ENCODE data around the gene P3H2. TPM values are rescaled to one million over a fixed set of nuclear protein-coding genes. Genes with fewer than 3 reads are reported as not detected.
A peak's percentile ranks its signal among the peaks of the same experiment; 100 is the strongest.
"Not testable (repeated sequence)": the region's sequence is repeated elsewhere in the genome, so short reads cannot be mapped to it uniquely, and the experiment has no call there.

P3H2 gene, protein sequence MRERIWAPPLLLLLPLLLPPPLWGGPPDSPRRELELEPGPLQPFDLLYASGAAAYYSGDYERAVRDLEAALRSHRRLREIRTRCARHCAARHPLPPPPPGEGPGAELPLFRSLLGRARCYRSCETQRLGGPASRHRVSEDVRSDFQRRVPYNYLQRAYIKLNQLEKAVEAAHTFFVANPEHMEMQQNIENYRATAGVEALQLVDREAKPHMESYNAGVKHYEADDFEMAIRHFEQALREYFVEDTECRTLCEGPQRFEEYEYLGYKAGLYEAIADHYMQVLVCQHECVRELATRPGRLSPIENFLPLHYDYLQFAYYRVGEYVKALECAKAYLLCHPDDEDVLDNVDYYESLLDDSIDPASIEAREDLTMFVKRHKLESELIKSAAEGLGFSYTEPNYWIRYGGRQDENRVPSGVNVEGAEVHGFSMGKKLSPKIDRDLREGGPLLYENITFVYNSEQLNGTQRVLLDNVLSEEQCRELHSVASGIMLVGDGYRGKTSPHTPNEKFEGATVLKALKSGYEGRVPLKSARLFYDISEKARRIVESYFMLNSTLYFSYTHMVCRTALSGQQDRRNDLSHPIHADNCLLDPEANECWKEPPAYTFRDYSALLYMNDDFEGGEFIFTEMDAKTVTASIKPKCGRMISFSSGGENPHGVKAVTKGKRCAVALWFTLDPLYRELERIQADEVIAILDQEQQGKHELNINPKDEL
- 7.8 and 7.9 TPM in 2 replicates for total RNA-seq (2014; rRNA removed)
- 7.9 TPM for polyA plus RNA-seq (2012)

GRCh38 chr3:190120269-190121060, at the start of gene P3H2:
Gene P3H2 (minus strand): TSS chr3:190120897. CDS start chr3:190120731, 166 bp downstream.
- DNase-seq (ENCODE audit: low read depth), result peak; percentile 89

DNA sequence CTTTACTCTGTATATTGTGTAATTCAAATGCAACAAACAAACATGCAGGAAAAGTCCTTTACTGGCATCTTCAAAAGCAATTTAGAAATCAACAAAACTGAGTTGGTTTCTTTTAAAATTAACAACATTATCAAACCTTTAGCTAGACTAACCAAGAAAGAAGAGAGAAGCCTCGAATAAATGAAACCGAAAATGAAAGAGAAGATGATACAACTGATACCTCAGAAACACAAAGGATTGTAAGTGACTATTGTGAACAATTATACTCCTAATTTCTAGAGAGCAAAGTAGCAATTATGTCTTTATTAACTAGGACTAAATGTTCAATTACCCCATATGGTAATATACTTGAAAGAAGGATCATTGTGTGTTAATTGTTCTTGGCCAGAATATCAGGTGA, 49.2 kb upstream of the P3H2 start:
- no peak for DNase-seq (ENCODE audit: low read depth)

DNA sequence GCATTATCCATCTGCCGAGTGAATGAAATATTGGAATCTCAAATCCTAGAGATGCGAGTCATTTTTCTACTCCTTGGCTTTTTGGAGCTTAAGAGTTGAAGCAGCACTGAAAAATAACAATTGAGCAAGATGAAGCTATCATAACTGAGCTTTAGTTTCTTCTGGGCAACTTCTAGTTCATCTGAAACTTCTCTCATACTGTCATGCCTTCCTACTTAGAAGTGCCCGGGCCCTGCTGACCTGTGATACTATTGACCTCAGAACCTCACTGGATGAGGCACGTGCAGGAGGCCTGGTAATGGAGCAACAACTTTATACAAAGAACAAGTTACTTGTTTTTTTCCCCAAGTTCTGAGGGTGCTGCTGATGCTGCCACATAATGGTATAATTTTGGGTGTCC, 48.5 kb upstream of the P3H2 start:
- DNase-seq (ENCODE audit: low read depth), result peak; percentile 31

- no peak for DNase-seq (ENCODE audit: low read depth)
These were observed 47.4 kb upstream of the P3H2 start for GRCh38 chr3:190167936-190168680.

DNA sequence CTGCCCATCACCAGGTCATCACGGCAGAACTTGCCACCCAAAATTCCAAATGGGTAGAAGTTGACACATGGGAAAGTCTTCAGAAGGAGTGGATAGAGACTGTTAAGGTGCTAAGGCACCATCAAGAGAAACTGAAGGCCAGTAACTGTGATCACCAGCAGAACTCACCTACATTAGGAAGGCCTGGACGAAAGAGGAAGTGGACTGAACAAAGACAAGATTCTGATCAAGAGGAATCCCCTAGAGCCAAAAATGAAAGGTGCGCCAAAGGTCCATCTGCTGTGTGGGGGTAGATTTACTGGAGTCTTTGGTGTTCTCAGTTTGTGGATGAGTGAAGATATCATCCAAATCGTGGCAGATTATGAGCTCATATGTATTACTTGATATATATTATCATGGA, 46.3 kb upstream of the P3H2 start:
- no peak for DNase-seq (ENCODE audit: low read depth)

- no peak for DNase-seq (ENCODE audit: low read depth)
These were observed 44.6 kb upstream of the P3H2 start for GRCh38 chr3:190165253-190165652.

- not testable (repeated sequence) for DNase-seq (ENCODE audit: low read depth)
These were observed 41.3 kb upstream of the P3H2 start for GRCh38 chr3:190162013-190162412.

- DNase-seq (ENCODE audit: low read depth), result no peak
These were observed 39.3 kb upstream of the P3H2 start for GRCh38 chr3:190159902-190160435.

DNA sequence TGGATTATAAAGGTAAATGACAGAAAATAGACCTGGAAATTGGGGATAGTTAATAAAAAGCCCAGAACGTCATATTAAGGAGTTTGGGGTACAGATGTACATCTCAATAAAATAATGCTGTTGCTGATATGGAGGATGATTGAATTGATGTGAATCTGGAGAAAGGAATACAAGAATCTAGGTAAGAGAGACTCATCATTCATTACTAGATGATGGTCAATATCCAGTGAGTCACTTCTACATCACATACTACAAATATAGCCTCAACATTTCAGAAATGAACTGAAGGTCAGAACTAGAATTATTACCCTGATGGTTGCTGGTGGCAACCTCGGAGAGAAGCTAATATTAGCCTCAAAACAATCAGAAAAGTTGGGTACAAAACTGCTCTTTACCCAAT, 37.6 kb upstream of the P3H2 start:
- DNase-seq (ENCODE audit: low read depth), result no peak

DNA sequence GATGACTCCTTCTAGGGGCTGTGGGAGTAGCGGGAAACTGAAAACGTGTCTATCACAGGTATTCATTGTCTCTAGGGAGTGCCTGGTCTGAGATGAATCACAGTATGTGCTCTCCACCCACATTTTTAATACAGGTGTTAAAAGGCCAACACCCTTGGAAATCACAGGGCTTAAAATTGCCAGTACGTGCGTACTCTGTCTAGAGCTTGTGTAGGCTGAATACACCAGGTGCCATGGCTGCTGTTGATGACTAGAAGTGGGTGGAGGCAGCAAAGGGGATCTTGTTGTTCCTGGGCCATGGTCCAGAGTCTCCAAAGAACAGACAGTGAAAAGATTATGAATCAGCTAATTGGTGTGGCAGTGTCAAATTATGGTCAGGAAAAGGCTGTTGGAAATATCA, 35.1 kb upstream of the P3H2 start:
- peak; percentile 45 for DNase-seq (ENCODE audit: low read depth)

DNA sequence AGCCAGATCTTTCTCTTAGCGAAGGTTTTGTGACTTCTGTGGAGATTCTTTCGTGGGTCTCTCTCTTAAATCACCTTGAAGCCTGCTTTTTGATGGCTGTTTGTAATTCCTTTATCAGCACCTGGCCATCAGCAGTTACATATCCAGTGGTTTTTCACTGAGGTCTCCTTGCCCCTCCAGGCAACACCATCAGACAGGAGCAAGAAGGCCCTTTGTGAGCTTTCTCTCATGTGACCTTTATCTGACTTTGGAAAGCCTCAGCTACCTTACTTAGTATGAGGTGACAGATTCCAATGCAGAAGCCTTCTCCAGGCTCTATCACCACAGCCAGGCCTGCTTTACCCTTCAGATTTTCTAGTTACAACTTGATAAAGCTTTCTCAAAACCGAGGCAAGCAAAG, 30.0 kb upstream of the P3H2 start:
- DNase-seq (ENCODE audit: low read depth), result no peak

- not testable (repeated sequence) for DNase-seq (ENCODE audit: low read depth)
These were observed 29.3 kb upstream of the P3H2 start for GRCh38 chr3:190149830-190150619.

- not testable (repeated sequence) for DNase-seq (ENCODE audit: low read depth)
These were observed 24.1 kb upstream of the P3H2 start for GRCh38 chr3:190144793-190145192.

DNA sequence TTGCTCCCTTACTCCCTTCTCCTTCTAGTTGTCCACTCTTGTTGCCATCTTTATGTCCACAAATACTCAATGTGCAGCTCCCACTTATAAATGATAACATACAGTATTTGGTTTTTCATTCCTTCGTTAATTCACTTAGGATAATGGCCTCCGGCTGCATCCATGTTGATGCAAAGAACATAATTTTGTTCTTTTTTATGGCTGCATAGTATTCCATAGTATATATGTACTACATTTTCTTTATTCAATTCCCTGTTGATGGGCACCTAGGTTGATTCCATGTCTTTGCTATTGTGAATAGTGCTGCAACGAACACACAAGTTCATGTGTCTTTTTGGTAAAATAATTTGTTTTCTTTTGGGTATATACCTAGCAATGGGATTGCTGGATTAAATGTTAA, 21.3 kb upstream of the P3H2 start:
- DNase-seq (ENCODE audit: low read depth), result no peak

DNA sequence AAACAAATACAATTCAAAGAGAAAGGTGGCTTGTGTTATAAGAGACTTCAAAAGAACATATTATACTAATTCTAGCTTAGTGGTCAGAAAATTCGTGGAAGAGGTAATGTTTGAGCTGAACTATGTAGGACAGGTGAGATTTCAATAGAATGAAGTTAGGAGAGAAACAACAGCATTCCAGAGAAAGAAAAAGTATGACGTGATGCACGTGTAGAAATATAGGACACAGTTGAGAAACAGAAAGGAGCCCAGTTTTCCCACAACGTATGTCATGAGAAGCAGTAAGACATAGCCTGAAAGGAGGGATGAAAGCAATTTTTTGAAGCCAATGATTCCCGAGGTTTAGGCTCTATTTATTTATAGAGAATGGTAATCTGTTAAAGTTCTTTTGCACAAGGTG, 18.7 kb upstream of the P3H2 start:
- no peak for DNase-seq (ENCODE audit: low read depth)

GRCh38 chr3:190132371-190132770, 11.7 kb upstream of the P3H2 start:
- DNase-seq (ENCODE audit: low read depth), result peak; percentile 10

DNA sequence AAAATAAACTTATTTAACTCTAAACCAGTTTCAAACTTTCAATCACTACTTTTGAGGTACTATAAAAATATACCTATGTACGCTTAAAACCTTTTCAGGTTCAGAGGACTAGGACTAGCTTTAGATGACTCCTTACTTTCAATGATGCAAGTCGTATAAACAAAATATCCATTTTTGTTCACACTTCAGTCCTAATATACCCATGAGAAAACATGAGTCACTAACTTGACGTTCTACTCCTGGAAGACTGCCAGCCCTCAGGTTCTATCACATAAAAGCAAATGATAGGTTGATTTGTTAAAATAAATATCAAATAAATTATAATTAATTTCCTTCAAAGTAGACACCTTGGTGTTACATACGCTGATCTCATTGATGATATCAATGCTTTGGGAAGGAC, 10.6 kb upstream of the P3H2 start:
- peak; percentile 63 for DNase-seq (ENCODE audit: low read depth)

DNA sequence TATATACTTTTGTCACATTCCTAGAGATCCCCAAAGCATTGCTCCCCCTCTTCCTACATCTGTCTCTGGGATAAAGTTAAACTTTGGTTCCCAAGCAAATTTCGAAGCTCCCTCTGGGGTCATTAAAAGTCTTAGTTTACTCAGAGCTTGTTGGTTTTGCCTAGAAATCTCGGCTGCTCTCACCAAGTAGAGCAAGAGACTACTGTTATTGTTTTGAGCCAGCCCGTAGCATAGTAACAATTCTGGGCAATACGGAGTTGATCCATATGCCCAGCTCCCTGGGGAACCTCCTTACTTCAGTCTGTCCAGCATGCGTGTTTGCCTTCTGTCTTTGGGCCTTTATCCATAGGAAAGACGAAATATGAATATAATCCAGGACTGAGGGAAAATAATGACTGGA, 10.0 kb upstream of the P3H2 start:
- DNase-seq (ENCODE audit: low read depth), result peak; percentile 12

DNA sequence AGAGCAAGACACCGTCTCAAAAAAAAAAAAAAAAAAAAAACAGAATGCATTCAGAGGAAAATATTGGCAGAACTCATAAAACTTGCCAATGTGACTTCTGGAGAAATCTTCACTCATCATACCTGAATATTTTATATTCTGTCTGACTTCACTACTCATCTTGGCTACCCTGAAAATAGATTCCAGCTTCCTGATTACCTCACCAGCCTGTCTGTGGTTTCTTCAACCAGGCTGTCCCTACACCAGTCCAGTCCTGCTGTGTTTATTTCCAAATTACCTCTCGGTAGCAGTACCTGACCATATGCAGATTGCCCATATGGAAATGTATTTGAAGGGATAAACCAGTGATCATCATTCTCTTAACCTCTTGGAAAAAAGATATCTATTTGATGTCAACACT, 9.3 kb upstream of the P3H2 start:
- no peak for DNase-seq (ENCODE audit: low read depth)

- no peak for DNase-seq (ENCODE audit: low read depth)
These were observed 7.1 kb upstream of the P3H2 start for GRCh38 chr3:190127797-190128196.

Measured in LHCN-M2 (cell line).